AML-193 (cell line): ENCODE results near the gene PLCL1.

Experiments used
- DNase-seq, 2 experiments: peaks; one replicate each; lab custom pipeline; 2025; lab: John Stamatoyannopoulos, UW

The PLCL1 gene

GRCh38 chr2:197804049-197804757 is at the start of gene PLCL1:
TSS of gene PLCL1 (plus strand) at chr2:197804593.
- DNase-seq: no peak

- DNase-seq: no peak
These were observed 45.4 kb upstream of the PLCL1 start for GRCh38 chr2:197759013-197759412.

- no peak for DNase-seq
These were observed 44.6 kb upstream of the PLCL1 start for GRCh38 chr2:197759625-197760292.

- DNase-seq: no peak
These were observed 44.1 kb upstream of the PLCL1 start for GRCh38 chr2:197760293-197760657.

GRCh38 chr2:197777823-197778407 is 26.5 kb upstream of the PLCL1 start:
- peak; percentile 39 to 41 for DNase-seq

DNA sequence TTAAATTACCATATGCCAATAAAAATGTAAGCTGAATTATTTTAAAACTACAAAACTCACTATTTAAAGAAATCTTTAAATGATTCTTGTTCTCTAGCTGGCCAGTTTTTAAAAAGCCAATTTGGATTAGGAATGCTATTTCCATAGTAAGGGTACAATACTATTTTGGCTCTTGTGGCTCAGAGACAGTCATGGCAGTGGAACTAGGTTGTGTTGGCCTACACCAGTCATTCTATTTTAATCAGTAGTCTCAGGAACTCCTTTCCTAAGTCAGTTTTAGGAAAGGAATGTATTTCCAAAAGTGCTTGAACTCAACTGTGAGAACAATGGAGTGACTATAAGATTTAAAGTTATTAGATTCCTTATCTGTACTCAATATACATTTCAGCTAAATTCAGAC is 25.1 kb upstream of the PLCL1 start:
- DNase-seq: no peak

DNA sequence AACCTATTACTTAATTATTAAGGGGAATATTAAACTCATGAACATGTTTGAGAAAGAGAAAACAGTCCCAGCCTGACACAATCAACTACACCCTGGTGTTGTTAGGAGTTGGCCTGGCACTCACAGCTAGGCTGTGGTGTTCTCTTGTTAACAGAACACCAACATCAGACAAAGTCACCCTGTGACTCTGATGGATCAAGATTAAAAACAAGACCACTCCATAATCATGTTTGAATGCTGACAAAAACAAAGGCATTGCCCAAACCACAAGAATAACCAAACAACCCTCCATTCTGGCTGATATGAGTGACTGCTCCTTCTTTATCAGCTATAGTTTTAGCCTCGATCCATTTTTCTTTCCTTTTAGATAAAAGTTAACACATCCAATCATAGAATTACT is 22.3 kb upstream of the PLCL1 start:
- no peak for DNase-seq

DNA sequence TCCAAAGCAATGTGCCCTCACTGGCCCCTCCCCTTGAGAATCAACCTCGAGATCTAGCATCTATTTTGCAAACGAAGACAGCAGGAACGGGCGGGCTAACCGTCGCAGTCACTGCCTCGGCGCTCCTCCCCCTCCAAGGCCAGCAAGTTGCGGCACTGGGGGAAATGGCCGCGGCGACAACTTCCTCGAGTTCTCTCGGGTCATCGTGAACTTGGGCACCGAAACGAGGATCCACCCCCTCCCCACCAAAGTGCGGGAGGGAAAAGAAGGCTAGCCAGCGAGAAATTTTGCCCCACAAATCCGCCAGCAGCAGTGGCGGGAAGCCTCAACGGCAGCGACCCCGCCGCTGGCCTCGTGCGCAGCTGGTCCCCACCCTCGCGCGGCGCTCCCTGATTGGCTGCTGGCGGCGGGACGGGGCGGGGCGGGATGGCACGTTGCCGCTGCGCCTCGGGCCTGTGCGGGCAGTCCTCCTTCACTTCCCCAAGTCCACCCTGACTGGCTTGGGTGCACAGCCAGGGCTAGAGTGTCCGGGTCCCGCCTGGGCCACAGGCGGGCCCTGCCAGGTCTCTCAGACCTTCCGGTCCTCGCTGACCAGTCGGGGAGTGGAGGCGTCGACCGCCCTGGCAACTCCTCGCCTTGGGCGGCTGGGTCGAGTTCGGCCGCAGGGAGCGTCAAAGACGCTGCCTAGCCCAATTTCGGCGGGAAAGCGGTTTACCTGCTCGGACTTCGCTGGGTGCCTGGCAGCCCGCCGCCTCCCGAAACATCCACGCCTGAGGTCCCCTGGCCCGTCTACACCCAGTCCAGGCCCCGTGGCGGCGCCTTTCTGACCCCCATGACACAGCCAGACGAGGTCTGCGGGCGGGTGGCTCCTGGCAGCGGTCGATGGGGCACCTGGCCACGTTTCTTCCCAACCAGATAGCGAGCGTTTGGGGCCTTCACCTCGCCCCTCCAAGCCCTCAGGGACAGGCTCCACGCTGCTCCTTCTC is 19.1 kb upstream of the PLCL1 start, which contains the start of gene BOLL:
Gene BOLL, minus strand, starts transcription at position 364 of the 986 bp plus-strand sequence. CDS start 3,469 bp downstream, outside the sequence.
- no peak for DNase-seq

GRCh38 chr2:197786010-197786877 is 18.1 kb upstream of the PLCL1 start:
- DNase-seq: no peak

DNA sequence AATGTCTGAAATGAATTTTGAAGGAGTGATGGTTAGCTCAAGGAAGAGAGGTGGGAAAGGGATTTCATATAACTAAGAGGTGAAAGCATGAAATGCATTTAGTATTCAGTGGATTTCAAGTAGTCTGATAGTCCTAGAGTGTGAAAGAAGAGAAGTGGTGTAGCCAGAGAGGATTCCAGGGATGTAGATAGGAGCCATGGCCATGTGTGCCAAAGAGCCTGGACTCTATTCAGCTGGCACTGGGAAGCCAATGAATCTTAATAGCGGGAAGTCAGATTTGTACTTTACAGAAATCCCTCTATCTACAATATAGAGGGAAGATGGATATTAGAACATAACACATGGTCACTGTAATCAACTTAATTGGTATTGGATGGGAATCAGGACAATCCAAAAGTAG is 10.9 kb upstream of the PLCL1 start:
- DNase-seq: no peak

DNA sequence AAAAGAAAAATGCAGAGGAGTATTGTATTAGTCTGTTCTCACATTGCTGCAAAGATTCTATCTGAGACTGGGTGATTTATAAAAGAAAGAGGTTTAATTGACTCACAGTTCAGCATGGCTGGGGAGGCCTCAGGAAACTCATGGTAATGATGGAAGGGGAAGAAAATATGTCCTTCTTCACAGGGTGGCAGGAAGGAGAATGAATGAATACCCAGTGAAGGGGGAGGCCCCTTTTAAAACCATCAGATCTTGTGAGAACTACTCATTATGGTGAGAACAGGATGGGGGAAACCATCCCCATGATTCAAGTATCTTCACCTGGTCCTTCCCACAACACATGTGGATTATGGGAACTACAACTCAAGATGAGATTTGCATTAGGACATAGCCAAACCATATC is 9.1 kb upstream of the PLCL1 start:
- DNase-seq: no peak

GRCh38 chr2:197798187-197798586 is 6.2 kb upstream of the PLCL1 start:
- no peak for DNase-seq

GRCh38 chr2:197799068-197799467 is 5.3 kb upstream of the PLCL1 start:
- DNase-seq: no peak

DNA sequence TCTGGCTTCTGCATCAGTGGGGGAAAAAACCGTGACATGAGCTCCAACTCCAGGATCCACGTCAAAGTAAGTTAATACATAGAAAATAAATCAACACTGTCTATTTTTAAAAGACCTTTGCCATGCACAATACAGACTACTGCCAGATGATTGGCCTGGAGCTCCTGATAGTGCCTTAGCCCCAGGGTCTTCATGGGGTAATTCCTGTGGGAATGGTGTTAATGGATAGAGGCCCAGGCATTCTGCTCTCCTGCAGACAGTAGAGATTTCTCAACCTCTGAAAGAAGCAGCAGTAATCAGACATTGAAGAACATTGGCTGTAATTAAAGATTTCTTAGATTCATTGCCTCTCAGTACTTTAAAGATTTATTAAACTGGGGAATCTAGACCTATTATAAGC is 4.3 kb upstream of the PLCL1 start:
- no peak for DNase-seq

DNA sequence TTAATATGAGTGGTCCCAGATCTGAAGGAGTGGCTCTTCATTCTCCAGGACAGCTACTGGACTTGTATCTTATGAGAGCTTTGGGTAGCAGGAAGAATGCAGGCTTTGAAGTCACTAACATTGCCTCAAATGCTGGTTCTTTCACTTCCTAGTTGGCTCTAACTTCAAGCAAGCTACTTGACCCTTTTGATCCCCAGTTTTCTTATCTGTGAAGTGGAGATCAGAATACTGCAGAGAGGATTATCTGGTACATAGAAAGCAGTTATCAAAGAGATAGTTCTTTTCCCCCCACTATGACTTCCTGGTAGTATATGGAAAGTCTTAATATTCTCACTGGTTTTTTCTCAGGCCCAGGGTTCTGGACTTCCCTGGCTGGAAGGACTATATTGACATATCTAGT is 3.4 kb upstream of the PLCL1 start:
- DNase-seq: no peak

DNA sequence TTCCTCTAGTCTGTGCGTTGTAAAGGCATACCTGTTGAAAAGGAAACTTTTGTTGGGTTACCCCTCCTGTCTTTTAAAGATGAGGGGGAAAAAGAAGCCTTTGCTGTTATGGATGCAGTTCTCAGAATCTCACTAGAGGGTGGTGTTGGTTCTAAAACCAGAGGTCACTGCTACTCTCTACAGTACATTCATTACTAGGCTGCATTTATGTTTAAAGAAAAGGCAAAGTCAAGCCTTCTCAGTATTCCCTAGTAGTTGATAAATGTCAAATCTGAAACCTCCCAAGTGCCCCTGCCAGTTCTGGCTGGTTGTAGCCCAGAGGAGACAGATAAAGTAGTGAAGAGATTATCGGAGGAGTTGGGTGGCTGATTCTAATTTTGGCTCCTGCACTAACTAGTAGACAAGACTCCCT is 1.4 kb upstream of the PLCL1 start:
- peak; percentile 55 to 60 for DNase-seq

- no peak for DNase-seq
These were observed 643 bp downstream of the PLCL1 start for GRCh38 chr2:197804758-197805714.

GRCh38 chr2:197805715-197806633 is 1.6 kb downstream of the PLCL1 start:
- peak; percentile 25 to 50 for DNase-seq

DNA sequence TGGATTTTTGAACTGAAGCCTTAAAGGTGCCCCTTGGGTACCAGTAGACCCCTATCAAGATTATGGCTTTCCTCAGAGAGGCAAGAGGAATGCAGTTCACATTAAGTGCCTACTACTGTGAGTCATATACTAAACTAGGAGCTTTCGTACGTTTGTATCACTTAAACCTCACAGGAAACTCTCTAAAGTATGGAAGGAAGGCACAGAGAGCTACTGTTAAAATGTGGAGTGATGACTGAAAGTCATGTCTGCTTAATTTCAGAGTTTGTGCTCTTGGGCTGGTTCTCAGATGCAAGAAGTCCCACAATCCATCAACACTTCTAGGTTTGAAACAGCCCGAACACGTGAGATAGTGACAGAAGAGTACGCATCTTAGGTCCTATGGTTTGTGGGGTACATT is 4.7 kb downstream of the PLCL1 start:
- no peak for DNase-seq
